C4-2B (cell line): ENCODE results near the gene EPS15.
A peak's percentile ranks its signal among the peaks of the same experiment; 100 is the strongest.

Source experiments
- H3K27ac ChIP-seq: fragments of 450-650 bp; 2 replicates; pipeline ENCODE4 v1.5.1; 2017
- CTCF ChIP-seq: fragments of 450-650 bp; conservative IDR thresholded peaks from 2 replicates; pipeline ENCODE4 v1.5.1; 2017; ENCODE audit warnings: mild to moderate bottlenecking
- ZFX ChIP-seq: fragments of 450-650 bp; IDR thresholded peaks from 2 replicates; pipeline ENCODE4 v1.6.1; 2017

EPS15 gene

GRCh38 chr1:51314974-51315373, 204.1 kb downstream of the EPS15 start:
- TF ChIP-seq CTCF (no peak), ZFX (no peak)
- H3K27ac ChIP-seq = peak overlapping the region; percentile 79

GRCh38 chr1:51313961-51314777, 204.9 kb downstream of the EPS15 start:
- peak overlapping the region; percentile 79 for H3K27ac ChIP-seq

GRCh38 chr1:51313268-51313852, 205.7 kb downstream of the EPS15 start:
- peak overlapping the region; percentile 79 for H3K27ac ChIP-seq

More at GRCh38 chr1:51313961-51314777, 204.9 kb downstream of the EPS15 start:
- peak; percentile 19; the same call in 1 of the 2 replicates for TF ChIP-seq ZFX
- no peak for TF ChIP-seq CTCF

GRCh38 chr1:51312718-51313117, 206.3 kb downstream of the EPS15 start:
- no peak for TF ChIP-seq ZFX
- no peak for TF ChIP-seq CTCF
- H3K27ac ChIP-seq = peak overlapping the region; percentile 79

More at GRCh38 chr1:51313268-51313852, 205.7 kb downstream of the EPS15 start:
- no peak for TF ChIP-seq ZFX
- TF ChIP-seq CTCF = no peak; the same call in 1 of the 2 replicates

- H3K27ac ChIP-seq = no peak overlapping the region
- TF ChIP-seq CTCF (no peak), ZFX (no peak)
Observed at GRCh38 chr1:51311826-51312225, 207.2 kb downstream of the EPS15 start.

GRCh38 chr1:51310871-51311613, 208.0 kb downstream of the EPS15 start:
- no peak for TF ChIP-seq CTCF
- no peak for TF ChIP-seq ZFX
- no peak overlapping the region for H3K27ac ChIP-seq

- TF ChIP-seq CTCF = no peak
- TF ChIP-seq ZFX = no peak
- no peak overlapping the region for H3K27ac ChIP-seq
Observed at GRCh38 chr1:51309291-51309690, 209.8 kb downstream of the EPS15 start.
